ENCODE results near the gene CLDN9. TPM values are rescaled to one million over a fixed set of nuclear protein-coding genes. Genes with fewer than 3 reads are reported as not detected.
"Not testable (repeated sequence)": the region's sequence is repeated elsewhere in the genome, so short reads cannot be mapped to it uniquely, and the experiment has no call there.

The CLDN9 gene
- total RNA-seq, 1 donor from 2014 or later: 0.77 TPM

DNA sequence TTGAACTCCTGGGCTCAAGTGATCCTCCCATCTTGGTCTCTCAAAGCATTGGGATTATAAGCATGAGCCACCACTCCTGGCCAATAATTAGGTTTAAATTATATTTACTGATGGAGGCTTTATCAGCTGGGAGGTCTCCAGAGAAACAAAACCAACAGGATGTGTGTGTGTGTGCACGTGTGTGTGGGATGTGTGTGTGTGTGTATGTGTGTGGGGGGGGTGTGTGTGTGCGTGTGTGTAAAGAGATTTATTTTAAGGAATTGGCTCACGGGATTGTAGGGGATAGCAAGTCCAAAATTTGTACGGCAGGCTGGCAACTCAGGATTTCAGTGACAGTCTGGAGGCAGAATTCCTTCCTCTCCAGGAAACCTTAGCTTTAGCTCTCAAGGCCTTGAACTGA, 38.3 kb downstream of the CLDN9 start:
- intact Hi-C loops (cut with micrococcal nuclease): no loop called here

DNA sequence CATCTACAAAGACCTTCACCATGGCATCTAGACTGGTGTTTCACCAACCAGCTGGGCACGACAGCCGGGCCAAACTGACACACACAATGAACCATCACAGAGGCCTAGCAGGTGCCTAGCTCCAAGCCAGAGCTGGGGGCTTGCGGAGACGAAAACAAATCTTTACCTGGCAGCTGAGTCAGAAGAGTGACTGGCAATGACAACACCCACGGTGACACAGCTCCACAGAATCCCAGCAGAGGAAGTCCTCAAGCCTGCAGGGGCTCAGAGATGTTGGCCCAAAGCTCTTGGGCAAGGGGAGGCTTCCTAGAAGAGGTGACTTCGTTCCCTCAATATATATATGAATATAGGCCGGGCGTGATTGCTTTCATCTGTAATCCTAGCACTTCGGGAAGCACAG, 38.8 kb downstream of the CLDN9 start:
- intact Hi-C loops (cut with micrococcal nuclease): no loop called here

DNA sequence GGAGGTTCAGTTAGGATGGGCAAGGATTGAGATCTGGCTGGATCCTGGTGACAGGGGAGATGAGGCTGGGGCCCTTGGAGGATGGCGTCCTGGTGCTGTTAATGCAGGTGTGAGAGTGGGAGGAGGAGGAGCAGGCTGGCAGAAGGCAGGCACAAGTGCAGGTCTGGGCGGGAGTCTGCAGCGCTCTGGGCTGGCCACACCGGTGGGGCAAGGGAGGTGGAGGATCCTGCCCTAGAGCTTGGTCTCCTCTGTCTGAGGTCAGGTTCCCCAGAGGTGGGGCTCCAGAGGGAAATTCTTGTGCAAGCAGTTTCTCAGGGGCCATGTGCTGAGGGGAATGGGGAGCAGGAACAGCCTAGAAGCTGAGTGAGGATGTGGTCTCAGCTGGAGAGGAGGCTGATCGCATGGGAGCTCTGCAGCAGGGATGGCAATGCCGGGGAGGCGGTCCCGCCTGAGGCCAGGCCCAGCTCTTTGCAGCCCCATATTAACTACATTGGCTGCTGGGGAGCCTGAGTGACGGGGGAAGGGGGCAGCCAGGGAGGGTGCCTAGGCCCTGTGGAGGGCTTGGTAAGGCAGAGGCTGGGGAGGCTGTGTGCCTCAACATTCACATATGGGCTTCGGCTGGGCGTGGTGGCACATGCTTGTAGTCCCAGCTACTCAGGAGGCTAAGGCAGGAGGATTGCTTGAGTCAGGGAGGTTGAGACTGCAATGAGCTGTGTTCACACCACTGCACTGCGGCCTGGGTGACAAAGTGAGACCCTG, 40.0 kb downstream of the CLDN9 start:
- intact Hi-C loops (cut with micrococcal nuclease): not testable (repeated sequence)

DNA sequence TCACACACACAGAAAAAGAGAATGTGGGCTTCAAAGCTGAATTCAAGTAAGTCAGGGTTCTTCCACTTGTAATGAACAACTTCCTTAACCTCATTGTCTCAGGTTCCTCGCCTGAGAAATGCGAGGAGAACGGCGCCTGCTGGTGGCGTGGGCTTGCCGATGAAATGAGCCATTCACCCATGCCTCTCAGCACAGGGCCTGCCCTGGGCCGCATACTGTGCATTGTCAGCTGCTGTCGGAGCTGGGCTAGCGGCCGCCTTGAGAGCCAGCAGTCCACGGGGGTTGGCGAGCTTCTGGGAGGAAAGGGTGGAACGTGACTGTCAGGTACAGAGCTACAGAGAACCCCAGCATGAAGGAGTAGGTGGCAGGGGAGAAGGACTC, 40.6 kb downstream of the CLDN9 start:
- intact Hi-C loops (cut with micrococcal nuclease): not testable (repeated sequence)

DNA sequence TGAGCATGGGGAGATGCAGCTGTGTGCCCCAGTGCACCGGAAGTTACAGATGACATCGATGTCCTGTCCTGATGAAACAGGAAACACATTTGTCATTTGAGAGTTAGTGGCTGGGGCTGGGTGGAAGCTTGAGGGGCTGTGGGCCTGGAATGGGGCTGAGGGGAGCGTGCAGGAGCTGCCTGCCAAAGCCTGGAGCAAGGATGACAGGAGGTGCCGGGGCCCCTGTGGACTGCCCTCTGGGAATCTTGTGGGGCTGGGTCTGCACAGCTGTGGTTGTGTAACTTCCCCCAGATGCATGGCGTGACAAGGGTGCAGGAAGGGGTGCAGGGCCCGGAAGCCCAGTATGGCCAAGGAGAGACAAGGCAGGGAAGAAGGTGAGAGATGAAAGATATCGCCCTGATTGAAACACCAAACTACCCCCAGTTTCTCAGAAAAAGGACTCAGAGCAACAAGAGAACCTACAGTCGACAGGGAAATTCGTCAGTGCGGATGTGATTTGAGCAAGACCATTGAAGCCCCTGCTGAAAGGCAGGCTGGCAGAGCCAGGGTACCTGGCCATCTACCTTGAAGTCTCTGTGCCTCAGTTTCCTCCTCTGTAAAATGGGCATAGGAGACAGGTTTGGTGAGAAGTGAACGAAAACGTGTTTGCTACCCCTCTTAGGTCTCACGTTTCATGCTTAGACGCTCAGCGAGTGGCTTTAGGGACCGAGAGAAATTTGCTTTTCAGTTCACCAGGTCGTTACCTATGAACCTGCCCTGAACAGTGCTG, 42.4 kb downstream of the CLDN9 start:
- intact Hi-C loops (cut with micrococcal nuclease): no loop called here

DNA sequence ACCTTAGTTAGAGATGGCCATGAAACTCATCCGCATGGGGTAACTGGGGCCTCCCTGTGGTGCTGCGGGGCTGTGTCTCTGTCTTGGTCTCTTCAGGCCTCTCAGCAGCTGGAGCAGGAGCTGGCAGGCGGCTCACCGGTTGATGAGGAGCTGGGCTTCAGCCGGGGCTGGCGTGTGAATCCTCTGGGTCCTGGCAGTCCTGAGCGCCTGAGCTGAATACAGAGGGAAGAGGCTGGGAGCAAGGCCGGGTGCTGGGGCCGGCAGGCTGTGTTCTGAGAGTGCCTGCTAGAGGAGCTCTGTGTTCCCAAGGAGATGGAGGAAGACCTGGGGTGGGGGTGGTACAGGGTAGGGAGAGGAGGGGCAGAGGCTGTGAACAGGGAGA, 43.0 kb downstream of the CLDN9 start:
- intact Hi-C loops (cut with micrococcal nuclease): not testable (repeated sequence)

DNA sequence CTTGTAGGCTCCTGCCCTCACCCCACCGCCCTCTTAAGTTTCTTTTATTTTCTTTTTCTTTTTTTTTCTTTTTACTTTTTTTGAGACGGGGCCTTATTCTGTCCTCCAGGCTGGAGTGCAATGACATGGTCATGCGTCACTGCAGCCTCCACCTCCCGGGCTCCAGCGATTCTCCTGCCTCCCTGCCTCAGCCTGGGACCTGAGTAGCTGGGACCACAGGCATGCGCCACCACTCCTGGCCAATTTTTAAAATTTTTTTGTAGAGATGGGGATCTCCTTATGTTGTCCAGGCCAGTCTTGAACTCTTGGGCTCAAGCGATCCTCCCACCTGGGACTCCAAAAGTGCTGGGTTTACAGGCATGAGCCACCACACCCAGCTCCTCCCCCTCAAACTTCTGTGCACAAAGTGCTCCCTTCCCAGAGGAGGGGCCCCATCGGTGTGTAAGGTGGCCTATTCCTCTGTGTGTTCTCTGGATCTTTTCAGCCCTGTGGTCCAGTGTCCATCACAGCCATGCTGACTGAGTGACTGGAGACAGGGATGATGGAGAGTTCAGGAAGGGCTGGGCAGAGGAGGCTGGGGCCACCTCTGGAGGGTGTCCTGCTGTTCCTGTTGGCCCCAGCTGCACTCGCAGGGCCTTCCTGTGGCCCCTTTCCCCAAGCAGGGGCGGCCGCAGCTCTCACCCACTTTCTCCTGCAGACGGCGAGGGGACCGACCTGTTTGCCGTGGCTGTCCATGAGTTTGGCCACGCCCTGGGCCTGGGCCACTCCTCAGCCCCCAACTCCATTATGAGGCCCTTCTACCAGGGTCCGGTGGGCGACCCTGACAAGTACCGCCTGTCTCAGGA, 43.8 kb downstream of the CLDN9 start:
- intact Hi-C loops (cut with micrococcal nuclease): no loop called here

DNA sequence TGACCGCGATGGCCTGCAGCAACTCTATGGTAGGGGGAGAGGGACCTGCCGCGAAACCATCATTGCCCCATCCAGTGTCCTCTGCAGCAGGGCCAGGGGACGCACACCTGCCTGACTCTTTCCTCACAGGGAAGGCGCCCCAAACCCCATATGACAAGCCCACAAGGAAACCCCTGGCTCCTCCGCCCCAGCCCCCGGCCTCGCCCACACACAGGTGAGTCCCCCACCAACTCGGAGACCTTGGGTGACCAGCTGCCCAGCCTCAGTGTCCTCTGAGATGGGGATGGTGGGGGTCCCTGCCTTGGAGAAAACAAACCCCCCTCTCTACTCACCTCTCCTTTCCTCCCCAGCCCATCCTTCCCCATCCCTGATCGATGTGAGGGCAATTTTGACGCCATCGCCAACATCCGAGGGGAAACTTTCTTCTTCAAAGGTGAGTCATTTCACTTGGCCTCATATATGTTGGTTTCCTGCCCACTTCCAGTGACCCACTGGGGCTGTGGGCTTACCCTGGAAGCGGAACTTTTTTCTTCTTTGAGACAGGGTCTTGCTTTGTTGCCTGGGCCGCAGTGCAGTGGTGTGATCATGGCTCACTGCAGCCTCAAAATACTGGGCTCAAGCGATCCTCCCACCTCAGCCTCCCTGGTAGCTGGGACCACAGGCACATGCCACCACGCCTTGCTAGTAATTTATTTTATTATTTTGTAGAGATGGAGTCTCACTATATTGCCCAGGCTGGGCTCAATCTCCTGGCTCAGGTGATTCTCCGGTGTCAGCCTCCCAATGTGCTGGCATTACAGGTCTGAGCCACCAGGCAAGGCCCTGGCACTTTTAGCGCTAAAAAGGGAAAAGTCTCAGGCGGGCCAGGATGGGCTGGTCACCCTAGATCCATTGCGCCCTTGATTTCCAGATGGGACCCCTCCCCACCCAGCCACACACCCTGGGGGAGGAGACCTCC, 44.7 kb downstream of the CLDN9 start:
- intact Hi-C loops (cut with micrococcal nuclease): loop anchor here (2.0 kb wide), 1 partner anchor 43 kb away; no protein-coding TSS in a partner anchor

DNA sequence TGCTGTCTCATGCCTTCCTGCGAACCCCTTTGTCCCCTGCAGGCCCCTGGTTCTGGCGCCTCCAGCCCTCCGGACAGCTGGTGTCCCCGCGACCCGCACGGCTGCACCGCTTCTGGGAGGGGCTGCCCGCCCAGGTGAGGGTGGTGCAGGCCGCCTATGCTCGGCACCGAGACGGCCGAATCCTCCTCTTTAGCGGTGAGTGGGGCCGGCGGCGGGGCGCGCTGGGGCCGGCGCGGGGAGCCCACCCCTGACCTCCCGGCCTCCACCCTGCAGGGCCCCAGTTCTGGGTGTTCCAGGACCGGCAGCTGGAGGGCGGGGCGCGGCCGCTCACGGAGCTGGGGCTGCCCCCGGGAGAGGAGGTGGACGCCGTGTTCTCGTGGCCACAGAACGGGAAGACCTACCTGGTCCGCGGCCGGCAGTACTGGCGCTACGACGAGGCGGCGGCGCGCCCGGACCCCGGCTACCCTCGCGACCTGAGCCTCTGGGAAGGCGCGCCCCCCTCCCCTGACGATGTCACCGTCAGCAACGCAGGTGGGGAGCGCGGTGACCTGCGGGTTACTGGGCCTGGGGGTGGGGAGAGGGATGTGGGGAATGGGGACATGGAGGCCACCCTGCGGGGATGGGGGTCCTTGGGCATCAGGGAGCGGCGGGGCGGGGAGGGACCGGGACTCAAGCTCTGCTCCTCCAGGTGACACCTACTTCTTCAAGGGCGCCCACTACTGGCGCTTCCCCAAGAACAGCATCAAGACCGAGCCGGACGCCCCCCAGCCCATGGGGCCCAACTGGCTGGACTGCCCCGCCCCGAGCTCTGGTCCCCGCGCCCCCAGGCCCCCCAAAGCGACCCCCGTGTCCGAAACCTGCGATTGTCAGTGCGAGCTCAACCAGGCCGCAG, 45.7 kb downstream of the CLDN9 start:
- intact Hi-C loops (cut with micrococcal nuclease): loop anchor here (1.0 to 2.0 kb wide), 2 partner anchors 42 to 71 kb away; no protein-coding TSS in a partner anchor

DNA sequence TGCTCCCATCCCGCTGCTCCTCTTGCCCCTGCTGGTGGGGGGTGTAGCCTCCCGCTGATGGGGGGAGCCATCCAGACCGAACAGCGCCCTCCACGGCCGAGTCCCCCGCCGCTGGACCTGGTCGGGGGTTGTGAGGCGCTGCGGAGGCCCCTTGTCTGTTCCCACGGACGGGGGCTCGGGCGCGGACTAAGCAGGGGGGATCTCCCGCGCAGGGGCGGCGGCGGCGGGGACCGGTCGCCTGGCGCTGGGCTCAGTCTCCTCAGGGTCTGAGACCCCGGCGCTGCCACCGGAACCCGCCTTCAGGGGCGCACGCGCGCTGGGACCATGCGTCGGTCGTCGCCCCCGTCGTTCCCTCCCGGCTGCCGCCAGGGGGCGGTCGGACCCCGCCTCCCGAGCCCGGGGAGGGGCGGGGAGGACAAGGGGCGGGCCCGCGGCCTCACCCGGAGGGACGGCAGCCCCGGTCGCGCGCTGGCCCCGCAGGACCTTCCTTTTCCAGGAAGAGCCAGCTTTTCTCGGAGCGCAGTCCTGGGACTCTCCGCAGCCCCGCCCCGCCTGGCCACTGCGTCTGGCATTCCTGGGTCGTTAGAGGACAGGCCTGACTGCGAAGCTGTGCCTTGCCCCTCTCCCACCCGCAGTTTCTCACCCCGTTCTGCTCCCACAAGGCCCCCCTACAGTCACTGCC, 46.5 kb downstream of the CLDN9 start:
- intact Hi-C loops (cut with micrococcal nuclease): loop anchor here (1.0 to 2.0 kb wide), 2 partner anchors 42 to 70 kb away; no protein-coding TSS in a partner anchor

DNA sequence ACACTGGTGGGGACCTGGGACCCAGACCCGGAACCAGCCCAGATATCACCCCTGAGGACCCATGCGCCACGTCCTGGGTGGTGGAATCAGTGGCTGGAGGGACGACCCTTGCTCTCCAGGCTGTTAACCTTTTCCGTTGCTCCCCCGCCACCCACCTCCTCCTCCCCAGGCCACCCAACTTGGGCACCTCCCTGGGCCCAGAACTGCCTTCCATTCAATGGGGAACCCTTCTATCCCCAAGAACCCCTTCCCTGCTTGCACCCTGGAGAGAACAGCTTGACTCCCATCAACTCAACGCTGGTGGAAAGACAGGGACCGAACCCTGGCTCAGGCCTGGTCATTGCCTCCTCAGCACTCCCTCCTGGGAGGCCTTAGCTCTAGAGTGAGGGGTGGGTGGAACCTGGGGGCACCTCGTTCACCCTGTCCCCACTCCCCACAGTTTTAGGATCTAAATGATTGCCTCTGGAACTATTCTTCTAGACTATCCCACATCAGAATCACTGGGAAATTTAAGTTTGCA, 47.1 kb downstream of the CLDN9 start:
- intact Hi-C loops (cut with micrococcal nuclease): loop anchor here (1.0 to 2.0 kb wide), 2 partner anchors 41 to 70 kb away; no protein-coding TSS in a partner anchor

DNA sequence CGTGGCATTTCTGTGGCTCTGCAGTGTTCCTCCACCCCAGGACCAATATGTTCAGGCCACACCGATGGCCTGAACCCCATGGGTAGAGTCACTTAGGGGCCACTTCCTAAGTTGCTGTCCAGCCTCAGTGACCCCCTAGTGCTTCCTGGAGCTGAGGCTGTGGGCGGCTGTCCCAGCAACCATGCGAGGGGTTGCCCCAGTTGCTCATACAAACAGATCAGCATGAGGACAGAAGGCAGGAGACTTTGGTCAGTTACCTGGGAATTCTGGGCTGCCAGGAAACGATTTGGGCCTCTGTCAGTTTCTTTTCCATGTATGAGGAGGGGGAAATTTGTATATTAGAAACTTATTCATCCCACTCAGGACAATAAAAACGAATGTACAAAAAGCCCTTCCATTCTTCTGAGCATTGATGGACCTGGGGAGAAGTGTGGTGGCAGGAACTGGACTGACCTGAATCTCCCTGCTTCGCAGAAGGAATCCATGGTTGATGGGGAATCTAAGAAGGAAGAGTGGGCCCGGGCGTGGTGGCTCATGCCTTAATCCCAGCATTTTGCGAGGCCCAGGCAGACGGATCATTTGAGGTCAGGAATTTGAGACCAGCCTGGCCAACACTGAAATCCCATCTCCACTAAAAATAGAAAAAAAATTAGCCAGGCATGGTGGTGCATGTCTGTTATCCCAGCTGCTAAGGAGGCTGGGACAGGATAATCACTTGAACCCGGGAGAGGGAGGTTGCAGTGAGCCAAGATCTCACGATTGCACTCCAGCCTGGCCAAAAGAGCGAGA, 47.8 kb downstream of the CLDN9 start:
- intact Hi-C loops (cut with micrococcal nuclease): no loop called here

DNA sequence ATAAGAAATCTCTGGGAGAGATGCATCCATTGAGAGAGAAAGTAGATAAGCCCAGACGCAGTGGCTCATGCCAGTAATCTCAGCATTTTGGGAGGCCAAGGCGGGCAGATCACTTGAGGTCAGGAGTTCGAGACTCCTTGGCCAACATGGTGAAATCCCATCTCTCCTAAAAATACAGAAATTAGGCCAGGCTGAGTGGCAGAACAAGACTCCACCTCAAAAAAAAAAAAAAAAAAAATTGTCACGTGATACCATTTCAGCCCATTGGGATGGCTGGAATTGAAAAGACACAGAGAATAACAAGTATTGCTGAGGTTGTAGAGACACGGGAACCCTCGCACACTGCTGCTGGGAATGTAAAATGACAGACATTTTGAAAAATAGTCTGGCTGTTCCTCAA, 49.8 kb downstream of the CLDN9 start:
- intact Hi-C loops (cut with micrococcal nuclease): no loop called here

DNA sequence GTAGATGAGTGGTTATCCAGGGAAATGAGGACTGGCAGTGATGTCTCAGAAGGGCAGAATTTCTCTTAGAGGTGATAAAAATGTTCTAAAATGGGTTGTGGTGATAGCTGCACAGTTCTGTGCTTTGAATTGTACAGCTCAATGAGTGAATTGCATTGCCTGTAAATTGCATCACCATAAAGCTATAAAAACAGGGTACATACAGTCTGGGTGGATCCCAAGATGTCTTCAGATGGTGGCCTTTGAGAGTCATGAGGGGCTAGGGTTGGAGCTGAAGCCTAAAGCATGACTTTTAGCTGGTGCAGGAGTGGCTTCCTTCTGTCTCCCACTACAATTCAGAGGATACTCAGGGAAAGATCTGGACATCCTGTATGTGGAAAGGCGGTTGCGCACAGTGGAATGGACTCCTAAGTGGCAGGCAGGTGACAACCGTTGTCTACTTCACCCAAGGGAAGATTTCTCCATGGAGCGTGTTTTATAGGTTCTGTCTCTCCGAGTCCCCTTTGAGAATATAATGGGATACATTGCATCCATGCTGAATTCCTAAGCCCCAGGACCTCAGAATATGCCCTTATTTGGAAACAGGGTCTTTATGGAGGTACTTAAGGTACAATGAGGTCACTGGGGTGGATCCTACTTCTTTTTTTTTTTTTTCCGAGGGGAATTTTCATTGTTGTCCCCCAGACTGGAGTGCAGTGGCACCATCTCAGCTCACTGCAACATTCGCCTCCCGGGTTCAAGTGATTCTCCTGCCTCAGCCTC, 51.1 kb downstream of the CLDN9 start:
- intact Hi-C loops (cut with micrococcal nuclease): no loop called here

Measured in T-helper 2 cell treated with Interferon-gamma antibody and Interleukin-4, amounts not matched to agents 100 ng/mL and 5 ng/mL, for 36 hours (primary cell).